ENCODE measurements around the gene GON7.
"Not testable (repeated sequence)": the region's sequence is repeated elsewhere in the genome, so short reads cannot be mapped to it uniquely, and the experiment has no call there.

Gene GON7

GRCh38 chr14:93206793-93207467, at the start of gene GON7, which contains the start of gene UBR7:
Gene GON7, minus strand, starts transcription at chr14:93207065. Its CDS starts 28 bp downstream, at chr14:93207037.
Gene UBR7, plus strand, starts transcription at chr14:93207256. Its CDS starts 36 bp downstream, at chr14:93207292.
- DNase-seq (ENCODE audit: low read depth): peak; percentile 75

GRCh38 chr14:93249128-93249831, 42.4 kb upstream of the GON7 start:
- DNase-seq (ENCODE audit: low read depth): no peak

- no peak for DNase-seq (ENCODE audit: low read depth)
These were observed 39.7 kb upstream of the GON7 start for GRCh38 chr14:93246534-93246933.

- DNase-seq (ENCODE audit: low read depth): no peak
These were observed 39.0 kb upstream of the GON7 start for GRCh38 chr14:93245764-93246420.

- no peak for DNase-seq (ENCODE audit: low read depth)
These were observed 33.8 kb upstream of the GON7 start for GRCh38 chr14:93240678-93241000.

- no peak for DNase-seq (ENCODE audit: low read depth)
These were observed 33.2 kb upstream of the GON7 start for GRCh38 chr14:93239869-93240677.

GRCh38 chr14:93234798-93235197, 27.9 kb upstream of the GON7 start:
- no peak for DNase-seq (ENCODE audit: low read depth)

GRCh38 chr14:93233078-93233477, 26.2 kb upstream of the GON7 start:
- DNase-seq (ENCODE audit: low read depth): not testable (repeated sequence)

- no peak for DNase-seq (ENCODE audit: low read depth)
These were observed 25.3 kb upstream of the GON7 start for GRCh38 chr14:93232159-93232558.

GRCh38 chr14:93231129-93231979, 24.5 kb upstream of the GON7 start:
- no peak for DNase-seq (ENCODE audit: low read depth)

GRCh38 chr14:93230539-93230938, 23.7 kb upstream of the GON7 start:
- DNase-seq (ENCODE audit: low read depth): no peak

GRCh38 chr14:93228550-93228949, 21.7 kb upstream of the GON7 start:
- no peak for DNase-seq (ENCODE audit: low read depth)

- DNase-seq (ENCODE audit: low read depth): no peak
These were observed 16.7 kb upstream of the GON7 start for GRCh38 chr14:93223565-93223964.

- DNase-seq (ENCODE audit: low read depth): no peak
These were observed 13.6 kb upstream of the GON7 start for GRCh38 chr14:93220509-93220908.

GRCh38 chr14:93219103-93219726, 12.3 kb upstream of the GON7 start:
- no peak for DNase-seq (ENCODE audit: low read depth)

GRCh38 chr14:93214598-93214997, 7.7 kb upstream of the GON7 start:
- no peak for DNase-seq (ENCODE audit: low read depth)

GRCh38 chr14:93212432-93212831, 5.6 kb upstream of the GON7 start:
- DNase-seq (ENCODE audit: low read depth): no peak

GRCh38 chr14:93207468-93208308, 823 bp upstream of the GON7 start:
- DNase-seq (ENCODE audit: low read depth): no peak

- no peak for DNase-seq (ENCODE audit: low read depth)
These were observed 5.6 kb downstream of the GON7 start for GRCh38 chr14:93201155-93201704.

- no peak for DNase-seq (ENCODE audit: low read depth)
These were observed 6.3 kb downstream of the GON7 start for GRCh38 chr14:93200553-93200952.

Measured in stimulated activated CD8-positive, alpha-beta memory T cell treated with anti-CD3 and anti-CD28 coated beads, Interleukin-15, amount 100 ng/mL, for 1 hour (primary cell).